Stimulated activated naive CD4-positive, alpha-beta T cell treated with Interleukin-2 at 50 U/mL for 16 hours (primary cell): ENCODE data around the gene SLC4A1AP.
A peak's percentile ranks its signal among the peaks of the same experiment; 100 is the strongest.
"Not testable (repeated sequence)": the region's sequence is repeated elsewhere in the genome, so short reads cannot be mapped to it uniquely, and the experiment has no call there.

Experiments used
- DNase-seq: peaks from one replicate; lab custom pipeline; 2025; lab: John Stamatoyannopoulos, UW

Gene SLC4A1AP

GRCh38 chr2:27652790-27653189 is 10.9 kb upstream of the SLC4A1AP start:
- DNase-seq, result no peak

- no peak for DNase-seq
Measured at GRCh38 chr2:27653397-27653796, 10.3 kb upstream of the SLC4A1AP start.

- no peak for DNase-seq
Measured at GRCh38 chr2:27655155-27655951, 8.3 kb upstream of the SLC4A1AP start.

- no peak for DNase-seq
Measured at GRCh38 chr2:27661371-27661770, 2.3 kb upstream of the SLC4A1AP start.

- no peak for DNase-seq
Measured at GRCh38 chr2:27664154-27664574, 475 bp downstream of the SLC4A1AP start.

GRCh38 chr2:27664622-27665363 is 1.1 kb downstream of the SLC4A1AP start:
- no peak for DNase-seq

- DNase-seq, result no peak
Measured at GRCh38 chr2:27667446-27667845, 3.8 kb downstream of the SLC4A1AP start.

GRCh38 chr2:27671235-27671634 is 7.5 kb downstream of the SLC4A1AP start:
- DNase-seq, result no peak

- DNase-seq, result no peak
Measured at GRCh38 chr2:27672723-27673486, 9.2 kb downstream of the SLC4A1AP start.

- no peak for DNase-seq
Measured at GRCh38 chr2:27680571-27680970, 16.9 kb downstream of the SLC4A1AP start.

GRCh38 chr2:27681841-27682240 is 18.2 kb downstream of the SLC4A1AP start:
- no peak for DNase-seq

GRCh38 chr2:27682334-27682771 is 18.7 kb downstream of the SLC4A1AP start:
- not testable (repeated sequence) for DNase-seq

- peak; percentile 82 for DNase-seq
Measured at GRCh38 chr2:27683390-27684071, 19.8 kb downstream of the SLC4A1AP start.

GRCh38 chr2:27685006-27685405 is 21.3 kb downstream of the SLC4A1AP start:
- not testable (repeated sequence) for DNase-seq

- DNase-seq, result no peak
Measured at GRCh38 chr2:27685577-27685976, 21.9 kb downstream of the SLC4A1AP start.

GRCh38 chr2:27687232-27687631 is 23.5 kb downstream of the SLC4A1AP start:
- no peak for DNase-seq

- no peak for DNase-seq
Measured at GRCh38 chr2:27689424-27689823, 25.7 kb downstream of the SLC4A1AP start.

- DNase-seq, result no peak
Measured at GRCh38 chr2:27690052-27690451, 26.4 kb downstream of the SLC4A1AP start.

GRCh38 chr2:27697660-27698059 is 34.0 kb downstream of the SLC4A1AP start:
- DNase-seq, result no peak

GRCh38 chr2:27701676-27702075 is 38.0 kb downstream of the SLC4A1AP start:
- no peak for DNase-seq

- no peak for DNase-seq
Measured at GRCh38 chr2:27702302-27702701, 38.6 kb downstream of the SLC4A1AP start.
